Parathyroid adenoma (tissue), 2 donors: ENCODE data around the gene CNOT6.

Experiments used
- H2AFZ ChIP-seq: fragments of 300-600 bp; sonication (generic); one replicate; pipeline ENCODE4 v1.7.0; 2017; ENCODE audit warnings: antibody characterized with exemption, mild to moderate bottlenecking
- H3K27ac ChIP-seq: fragments of 300-600 bp; sonication (generic); one replicate; pipeline ENCODE4 v1.7.0; 2017
- H3K27me3 ChIP-seq: fragments of 300-600 bp; sonication (generic); one replicate; pipeline ENCODE4 v1.7.0; 2017; ENCODE audit warnings: low read length; ENCODE audit not compliant: control insufficient read depth, insufficient read depth
- H3K36me3 ChIP-seq: fragments of 300-600 bp; sonication (generic); one replicate; pipeline ENCODE4 v1.7.0; 2017; ENCODE audit warnings: low read length; ENCODE audit not compliant: control insufficient read depth, insufficient read depth
- H3K4me1 ChIP-seq: fragments of 300-600 bp; sonication (generic); one replicate; pipeline ENCODE4 v1.7.0; 2017; ENCODE audit warnings: control low read depth
- H3K4me2 ChIP-seq: fragments of 300-600 bp; sonication (generic); one replicate; pipeline ENCODE4 v1.7.0; 2017; ENCODE audit warnings: low read length
- H3K4me3 ChIP-seq: fragments of 300-600 bp; sonication (generic); one replicate; pipeline ENCODE4 v1.7.0; 2017; ENCODE audit warnings: low read depth, low read length
- H3K79me2 ChIP-seq: fragments of 300-600 bp; sonication (generic); one replicate; pipeline ENCODE4 v1.7.0; 2017; ENCODE audit warnings: control low read depth
- H3K9ac ChIP-seq: fragments of 300-600 bp; sonication (generic); one replicate; pipeline ENCODE4 v1.7.0; 2017; ENCODE audit warnings: mild to moderate bottlenecking
- H3K9me3 ChIP-seq: fragments of 300-600 bp; sonication (generic); one replicate; pipeline ENCODE4 v1.7.0; 2017; ENCODE audit warnings: low read length; ENCODE audit not compliant: control insufficient read depth
- CTCF ChIP-seq: fragments of 300-600 bp; sonication (generic); IDR thresholded peaks from one replicate; pipeline ENCODE4 v1.7.0; 2017; ENCODE audit warnings: antibody characterized with exemption, mild to moderate bottlenecking
- donor health status: primary hyperparathyroidism.

The CNOT6 gene

GRCh38 chr5:180568914-180569313 is 74.7 kb downstream of the CNOT6 start:
- Histone ChIP-seq H3K9me3 (no peaks in the 10 kb centered on the region), H3K36me3 (no peaks in the 10 kb centered on the region), H3K9ac (no peak overlapping the region), H2AFZ (no peak overlapping the region), H3K79me2 (no peaks in the 10 kb centered on the region), H3K27me3 (no peaks in the 10 kb centered on the region), H3K4me2 (no peak overlapping the region), H3K4me1 (no peaks in the 10 kb centered on the region), H3K27ac (no peak overlapping the region), H3K4me3 (no peak overlapping the region)
- TF ChIP-seq CTCF: no peak

- H3K9me3 ChIP-seq: no peaks in the 10 kb centered on the region
- H3K27ac ChIP-seq: no peak overlapping the region
- H2AFZ ChIP-seq: no peak overlapping the region
- H3K27me3 ChIP-seq: no peaks in the 10 kb centered on the region
- H3K4me2 ChIP-seq: no peak overlapping the region
- TF ChIP-seq CTCF: no peak
- no peak overlapping the region for H3K4me3 ChIP-seq
- H3K4me1 ChIP-seq: no peaks in the 10 kb centered on the region
- H3K36me3 ChIP-seq: no peaks in the 10 kb centered on the region
- H3K79me2 ChIP-seq: no peaks in the 10 kb centered on the region
- H3K9ac ChIP-seq: no peak overlapping the region
Observed at GRCh38 chr5:180575571-180575970, 81.4 kb downstream of the CNOT6 start.

GRCh38 chr5:180580681-180581080 is 86.5 kb downstream of the CNOT6 start:
- H3K4me3 ChIP-seq: no peak overlapping the region

GRCh38 chr5:180583738-180584137 is 89.6 kb downstream of the CNOT6 start:
- TF ChIP-seq CTCF: no peak
- Histone ChIP-seq H3K36me3 (no peaks in the 10 kb centered on the region), H3K27ac (no peak overlapping the region)

More at GRCh38 chr5:180580681-180581080, 86.5 kb downstream of the CNOT6 start:
- H3K27me3 ChIP-seq: no peaks in the 10 kb centered on the region
- no peak overlapping the region for H3K9ac ChIP-seq
- H3K4me1 ChIP-seq: no peaks in the 10 kb centered on the region
- H3K79me2 ChIP-seq: no peaks in the 10 kb centered on the region
- no peaks in the 10 kb centered on the region for H3K36me3 ChIP-seq
- H3K4me2 ChIP-seq: no peak overlapping the region
- TF ChIP-seq CTCF: no peak
- no peaks in the 10 kb centered on the region for H3K9me3 ChIP-seq
- H2AFZ ChIP-seq: no peak overlapping the region
- no peak overlapping the region for H3K27ac ChIP-seq

GRCh38 chr5:180586204-180586603 is 92.0 kb downstream of the CNOT6 start:
- Histone ChIP-seq H3K79me2 (no peaks in the 10 kb centered on the region), H3K4me2 (no peak overlapping the region), H2AFZ (no peak overlapping the region), H3K4me1 (peaks cover 4% of the 10 kb centered on the region), H3K9me3 (no peaks in the 10 kb centered on the region), H3K36me3 (no peaks in the 10 kb centered on the region), H3K27me3 (no peaks in the 10 kb centered on the region), H3K4me3 (no peak overlapping the region), H3K27ac (no peak overlapping the region), H3K9ac (no peak overlapping the region)
- TF ChIP-seq CTCF: no peak

More at GRCh38 chr5:180583738-180584137, 89.6 kb downstream of the CNOT6 start:
- H3K4me3 ChIP-seq: no peak overlapping the region
- no peak overlapping the region for H3K9ac ChIP-seq
- H2AFZ ChIP-seq: no peak overlapping the region
- H3K27me3 ChIP-seq: no peaks in the 10 kb centered on the region
- H3K4me2 ChIP-seq: no peak overlapping the region
- H3K79me2 ChIP-seq: no peaks in the 10 kb centered on the region
- H3K4me1 ChIP-seq: no peaks in the 10 kb centered on the region
- H3K9me3 ChIP-seq: no peaks in the 10 kb centered on the region
